T-helper 1 cell treated with Interleukin-12 subunit alpha and Interleukin-12 subunit beta and Interleukin-4 antibody, amounts not matched to agents 30 ng/mL and 1 ng/mL, for 36 hours (primary cell): ENCODE results near the gene MSH5. TPM values are rescaled to one million over a fixed set of nuclear protein-coding genes. Genes with fewer than 3 reads are reported as not detected.
"Not testable (repeated sequence)": the region's sequence is repeated elsewhere in the genome, so short reads cannot be mapped to it uniquely, and the experiment has no call there.

Experiments
- intact Hi-C: fragments of 100-400 bp; cut with micrococcal nuclease; formaldehyde crosslinking; loops from one replicate; pipeline ENCODE4 v1.15.1; 2024
- total RNA-seq: library from RNA; stranded (reverse); gene quantifications from 2 replicates; pipeline ENCODE4 v1.2.3, GENCODE V29; 2022

Gene MSH5
- total RNA-seq, 1 donor from 2014 or later: 47.8 TPM

GRCh38 chr6:31795616-31796298 is 56.0 kb downstream of the MSH5 start, which contains the start of gene VARS1:
Gene VARS1, minus strand, starts transcription at chr6:31795752. Its CDS starts 535 bp downstream, at chr6:31795217.
- intact Hi-C loops: loop anchor here (1.0 to 10.0 kb wide), 6 partner anchors 19 to 301 kb away; partner anchors contain the start of genes HSPA1A, HSPA1L, MICB and NEU1

- intact Hi-C loops: loop anchor here (1.0 to 10.0 kb wide), 5 partner anchors 9 to 302 kb away; partner anchors contain the start of genes ABHD16A, HSPA1A, HSPA1L and LSM2
These were observed 57.2 kb downstream of the MSH5 start for GRCh38 chr6:31796993-31797385.

- intact Hi-C loops: loop anchor here (1.0 to 10.0 kb wide), 5 partner anchors 9 to 303 kb away; partner anchors contain the start of genes ABHD16A, HSPA1A, HSPA1L and LSM2
These were observed 57.8 kb downstream of the MSH5 start for GRCh38 chr6:31797588-31797987.

GRCh38 chr6:31799781-31800180 is 60.0 kb downstream of the MSH5 start:
- intact Hi-C loops: loop anchor here (10.0 kb wide), 1 partner anchor 305 kb away; the partner anchor contains the start of gene MICB

GRCh38 chr6:31801031-31801927 is 61.5 kb downstream of the MSH5 start:
- intact Hi-C loops: not testable (repeated sequence)

- intact Hi-C loops: loop anchor here (1.0 to 5.0 kb wide), 6 partner anchors 9 to 373 kb away; partner anchors contain the start of genes HSPA1B and RNF5
These were observed 66.2 kb downstream of the MSH5 start for GRCh38 chr6:31805939-31806469.

DNA sequence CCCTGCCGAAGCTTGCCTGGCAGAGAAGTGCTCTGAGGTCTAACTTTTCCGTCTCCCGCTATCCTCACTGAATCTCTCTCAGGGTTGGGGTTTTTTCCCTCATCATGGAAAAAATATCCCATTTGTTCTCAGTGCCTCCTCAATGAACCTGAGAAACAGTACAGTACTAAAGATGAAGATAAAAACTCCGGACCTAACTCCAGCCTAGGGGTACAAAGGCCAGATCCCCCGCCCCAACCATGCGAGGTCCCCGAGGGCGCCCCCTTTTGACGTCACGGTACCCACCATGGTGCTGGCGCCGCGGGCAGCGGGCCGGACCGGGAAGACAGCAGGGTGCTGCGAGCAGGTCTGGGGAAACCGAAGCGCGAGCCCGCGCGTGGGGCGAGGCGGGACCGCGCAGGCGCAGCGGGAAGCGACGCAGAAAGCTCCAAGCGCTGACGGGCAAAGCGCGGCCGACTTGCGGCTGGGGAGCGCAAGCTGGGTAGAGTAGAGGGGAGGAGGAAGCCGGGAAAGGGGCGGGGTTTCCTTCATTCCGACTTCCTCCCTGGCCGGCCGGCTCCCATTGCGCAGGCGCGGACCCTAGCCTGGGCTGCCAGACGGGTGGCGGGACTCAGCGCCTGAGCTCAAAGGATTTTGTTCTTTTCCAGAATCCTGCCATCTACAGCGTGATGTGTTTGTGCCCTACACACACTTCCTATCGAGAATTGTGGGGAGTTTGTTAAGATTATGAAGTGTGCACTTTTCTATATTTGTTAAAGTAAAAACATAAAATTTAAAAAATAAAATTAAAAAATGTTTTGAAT is 66.9 kb downstream of the MSH5 start, which contains the start of gene LSM2:
Gene LSM2 (minus strand): TSS at position 497 of the 803 bp plus-strand sequence. CDS start 209 bp downstream, at position 288.
- intact Hi-C loops: loop anchor here (1.0 to 5.0 kb wide), 6 partner anchors 9 to 372 kb away; partner anchors contain the start of genes HSPA1B and RNF5

- intact Hi-C loops: loop anchor here (5.0 kb wide), 1 partner anchor 36 kb away; no protein-coding TSS in a partner anchor
These were observed 68.8 kb downstream of the MSH5 start for GRCh38 chr6:31808599-31808998.

GRCh38 chr6:31811645-31812044 is 71.8 kb downstream of the MSH5 start:
- intact Hi-C loops: no loop called here

Other genes starting within 250 kb of the MSH5 start
- 55.3 and 58.5 TPM in 2 replicates for gene MICB, start 241.9 kb upstream of the MSH5 start, total RNA-seq
- gene MCCD1, start 211.0 kb upstream of the MSH5 start, total RNA-seq: not detected in 2 replicates
- 422 and 431 TPM in 2 replicates for gene DDX39B, start 198.0 kb upstream of the MSH5 start, total RNA-seq
- gene ATP6V1G2, start 193.4 kb upstream of the MSH5 start, total RNA-seq: 1.2 and 1.4 TPM in 2 replicates
- 14.5 and 16.4 TPM in 2 replicates for gene NFKBIL1, start 192.4 kb upstream of the MSH5 start, total RNA-seq
- gene LTA, start 167.7 kb upstream of the MSH5 start, total RNA-seq: 204 and 212 TPM in 2 replicates
- gene TNF, start 164.4 kb upstream of the MSH5 start, total RNA-seq: 171 and 172 TPM in 2 replicates
- gene LTB, start 157.6 kb upstream of the MSH5 start, total RNA-seq: 2,430 and 2,468 TPM in 2 replicates
- 149 and 171 TPM in 2 replicates for gene LST1, start 153.7 kb upstream of the MSH5 start, total RNA-seq
- gene NCR3, start 147.0 kb upstream of the MSH5 start, total RNA-seq: 48.5 and 52.7 TPM in 2 replicates
- gene AIF1, start 124.8 kb upstream of the MSH5 start, total RNA-seq: 47.7 and 54.0 TPM in 2 replicates
- gene PRRC2A, start 119.3 kb upstream of the MSH5 start, total RNA-seq: 230 and 237 TPM in 2 replicates
- 262 and 284 TPM in 2 replicates for gene BAG6, start 87.3 kb upstream of the MSH5 start, total RNA-seq
- 1.9 and 2.0 TPM in 2 replicates for gene APOM, start 84.1 kb upstream of the MSH5 start, total RNA-seq
- 24.7 and 25.7 TPM in 2 replicates for gene C6orf47, start 79.2 kb upstream of the MSH5 start, total RNA-seq
- gene GPANK1, start 75.0 kb upstream of the MSH5 start, total RNA-seq: 29.3 and 30.0 TPM in 2 replicates
- gene CSNK2B, start 73.9 kb upstream of the MSH5 start, total RNA-seq: 219 and 224 TPM in 2 replicates
- 27.5 and 29.1 TPM in 2 replicates for gene LY6G5B, start 70.0 kb upstream of the MSH5 start, total RNA-seq
- 6.3 TPM in 2 replicates for gene LY6G5C, start 58.9 kb upstream of the MSH5 start, total RNA-seq
- 53.6 and 59.7 TPM in 2 replicates for gene ABHD16A, start 36.7 kb upstream of the MSH5 start, total RNA-seq
- gene LY6G6F, start 33.1 kb upstream of the MSH5 start, total RNA-seq: not detected in 2 replicates
- not detected in 2 replicates for gene LY6G6D, start 24.7 kb upstream of the MSH5 start, total RNA-seq
- gene LY6G6C, start 18.3 kb upstream of the MSH5 start, total RNA-seq: 0.41 TPM in 1 of 2 replicates, not detected in the other
- not detected in 2 replicates for gene MPIG6B, start 16.6 kb upstream of the MSH5 start, total RNA-seq
- 12.2 and 14.4 TPM in 2 replicates for gene DDAH2, start 10.7 kb upstream of the MSH5 start, total RNA-seq
- 517 and 529 TPM in 2 replicates for gene CLIC1, start 3.5 kb upstream of the MSH5 start, total RNA-seq
- 12.2 and 12.8 TPM in 2 replicates for gene SAPCD1, start 22.7 kb downstream of the MSH5 start, total RNA-seq
- gene VWA7, start 37.3 kb downstream of the MSH5 start, total RNA-seq: 6.0 and 6.2 TPM in 2 replicates
- gene VARS1, start 55.7 kb downstream of the MSH5 start, total RNA-seq: 77.4 and 78.9 TPM in 2 replicates
- 85.4 and 89.3 TPM in 2 replicates for gene LSM2, start 67.0 kb downstream of the MSH5 start, total RNA-seq
- gene HSPA1L, start 75.3 kb downstream of the MSH5 start, total RNA-seq: 3.7 TPM in 2 replicates
- 155 and 159 TPM in 2 replicates for gene HSPA1A, start 75.5 kb downstream of the MSH5 start, total RNA-seq
- gene HSPA1B, start 87.7 kb downstream of the MSH5 start, total RNA-seq: 82.7 and 85.0 TPM in 2 replicates
- 33.2 and 33.8 TPM in 2 replicates for gene NEU1, start 122.8 kb downstream of the MSH5 start, total RNA-seq
- gene SLC44A4, start 139.0 kb downstream of the MSH5 start, total RNA-seq: 0.34 TPM in 1 of 2 replicates, not detected in the other
- 61.0 and 61.6 TPM in 2 replicates for gene EHMT2, start 157.7 kb downstream of the MSH5 start, total RNA-seq
- 2.0 and 2.2 TPM in 2 replicates for gene ZBTB12, start 162.1 kb downstream of the MSH5 start, total RNA-seq
- gene C2, start 187.7 kb downstream of the MSH5 start, total RNA-seq: 0.12 and 1.7 TPM in 2 replicates
- gene CFB, start 206.1 kb downstream of the MSH5 start, total RNA-seq: 0.22 and 0.59 TPM in 2 replicates
- gene NELFE, start 219.0 kb downstream of the MSH5 start, total RNA-seq: 75.3 and 83.4 TPM in 2 replicates
- gene SKIC2, start 219.2 kb downstream of the MSH5 start, total RNA-seq: 93.7 and 100 TPM in 2 replicates
- gene DXO, start 232.1 kb downstream of the MSH5 start, total RNA-seq: 19.9 and 20.8 TPM in 2 replicates
- gene C4A, start 242.1 kb downstream of the MSH5 start, total RNA-seq: 4.0 and 4.6 TPM in 2 replicates